Astrocyte of the spinal cord (primary cell): Measurements from ENCODE around the gene KIF25.

Source experiments
- DNase-seq: peaks from one replicate; pipeline ENCODE4 v3.0.0; 2011; ENCODE audit warnings: low read depth, low spot score
- H3K4me3 ChIP-seq: 2 replicates; pipeline ENCODE4 v1.5.1; 2011; ENCODE audit warnings: low read depth, mild to moderate bottlenecking, low read length, moderate library complexity
- in situ Hi-C: cut with HindIII; loops from 2 replicates; pipeline ENCODE4 v1.10.0; 2017; ENCODE audit warnings: low sequenced_read_pairs
- TF ChIP-seq, protein P1 (sequence below): IDR thresholded peaks from 2 replicates; pipeline ENCODE4 v1.5.1; 2012; ENCODE audit warnings: low read depth, mild to moderate bottlenecking, low read length, inconsistent platforms

Gene KIF25

DNA sequence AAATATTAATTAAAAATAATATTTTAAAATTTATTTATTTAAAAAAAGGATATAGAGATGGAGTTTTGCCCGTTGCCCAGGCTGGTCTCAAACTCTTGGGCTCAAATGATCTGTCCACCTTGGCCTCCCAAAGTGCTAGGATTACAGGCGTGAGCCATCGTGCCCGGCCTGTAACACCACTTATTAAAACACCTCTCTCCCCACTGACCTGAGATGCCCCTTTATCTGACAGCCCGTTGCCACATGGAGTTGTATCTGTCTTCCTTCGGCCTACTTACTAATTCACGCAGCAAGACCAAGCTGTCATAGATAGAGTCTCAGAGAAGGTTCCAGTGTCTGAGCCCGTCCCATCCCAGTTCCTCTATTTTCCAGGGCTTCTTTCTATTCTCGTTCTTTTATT, 30.7 kb downstream of the KIF25 start:
- DNase-seq: no peak
- no peak overlapping the region for H3K4me3 ChIP-seq
- TF ChIP-seq, protein P1, sequence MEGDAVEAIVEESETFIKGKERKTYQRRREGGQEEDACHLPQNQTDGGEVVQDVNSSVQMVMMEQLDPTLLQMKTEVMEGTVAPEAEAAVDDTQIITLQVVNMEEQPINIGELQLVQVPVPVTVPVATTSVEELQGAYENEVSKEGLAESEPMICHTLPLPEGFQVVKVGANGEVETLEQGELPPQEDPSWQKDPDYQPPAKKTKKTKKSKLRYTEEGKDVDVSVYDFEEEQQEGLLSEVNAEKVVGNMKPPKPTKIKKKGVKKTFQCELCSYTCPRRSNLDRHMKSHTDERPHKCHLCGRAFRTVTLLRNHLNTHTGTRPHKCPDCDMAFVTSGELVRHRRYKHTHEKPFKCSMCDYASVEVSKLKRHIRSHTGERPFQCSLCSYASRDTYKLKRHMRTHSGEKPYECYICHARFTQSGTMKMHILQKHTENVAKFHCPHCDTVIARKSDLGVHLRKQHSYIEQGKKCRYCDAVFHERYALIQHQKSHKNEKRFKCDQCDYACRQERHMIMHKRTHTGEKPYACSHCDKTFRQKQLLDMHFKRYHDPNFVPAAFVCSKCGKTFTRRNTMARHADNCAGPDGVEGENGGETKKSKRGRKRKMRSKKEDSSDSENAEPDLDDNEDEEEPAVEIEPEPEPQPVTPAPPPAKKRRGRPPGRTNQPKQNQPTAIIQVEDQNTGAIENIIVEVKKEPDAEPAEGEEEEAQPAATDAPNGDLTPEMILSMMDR: no peak
- in situ Hi-C loops: no loop called here

DNA sequence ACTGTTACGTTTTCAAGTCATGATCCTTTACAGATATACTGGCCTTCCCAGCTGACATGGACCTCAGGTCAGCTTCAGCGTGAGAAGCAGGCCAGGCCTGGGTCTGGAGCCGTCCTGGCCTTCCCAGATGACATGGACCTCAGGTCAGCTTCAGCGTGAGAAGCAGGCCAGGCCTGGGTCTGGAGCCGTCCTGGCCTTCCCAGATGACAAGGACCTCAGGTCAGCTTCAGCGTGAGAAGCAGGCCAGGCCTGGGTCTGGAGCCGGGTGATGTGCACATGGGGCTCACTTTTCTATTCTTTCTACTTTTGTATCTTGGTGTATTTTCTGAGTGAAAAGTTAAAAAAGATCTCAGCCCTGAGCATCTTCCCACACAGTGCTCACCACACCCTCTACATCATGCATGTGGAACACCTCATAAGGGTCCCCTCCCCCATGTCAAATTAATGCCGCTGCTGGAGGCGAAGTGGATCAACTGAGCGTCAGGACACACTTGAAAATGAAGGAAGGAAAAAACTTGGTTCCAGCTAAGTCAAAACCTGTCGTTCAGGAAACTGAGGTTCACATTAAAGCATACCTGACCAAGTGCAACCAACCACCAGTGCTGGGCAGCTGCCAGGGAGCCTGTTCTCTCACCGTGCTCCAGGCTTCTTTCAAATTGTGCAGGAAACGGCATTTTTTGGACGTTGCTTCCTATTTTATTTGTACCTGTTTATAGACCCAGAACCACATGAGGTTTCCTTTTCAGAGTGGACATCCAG, 32.2 kb downstream of the KIF25 start:
- in situ Hi-C loops: no loop called here
- no peak for DNase-seq
- no peak overlapping the region for H3K4me3 ChIP-seq
- TF ChIP-seq, protein P1: no peak

DNA sequence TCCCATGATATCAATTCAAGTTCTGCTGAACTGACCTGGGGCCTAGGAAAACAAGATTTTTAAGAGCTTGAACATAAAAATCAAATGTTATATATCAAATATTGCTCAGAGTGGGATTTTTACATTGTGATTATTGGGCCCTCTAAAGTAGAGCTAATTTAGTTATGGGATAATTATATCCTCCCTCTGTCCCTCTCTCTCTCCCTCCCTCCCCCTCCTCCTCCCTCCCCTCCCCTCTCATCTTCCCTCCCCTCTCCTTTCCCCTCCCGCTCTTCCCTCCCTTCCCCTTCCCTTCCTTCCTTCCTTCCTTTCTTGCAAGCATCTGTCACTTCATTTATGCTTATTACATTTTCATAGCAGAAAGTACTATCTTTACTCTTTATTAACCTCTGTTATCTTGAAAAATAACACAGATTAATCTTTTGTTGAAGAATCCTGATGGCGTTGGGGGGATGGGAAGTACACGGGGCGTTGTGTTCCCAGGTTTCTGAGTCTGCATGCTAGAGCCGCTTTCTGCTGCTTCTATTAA, 32.8 kb downstream of the KIF25 start:
- in situ Hi-C loops: no loop called here
- H3K4me3 ChIP-seq: no peak overlapping the region
- TF ChIP-seq, protein P1: no peak
- no peak for DNase-seq

DNA sequence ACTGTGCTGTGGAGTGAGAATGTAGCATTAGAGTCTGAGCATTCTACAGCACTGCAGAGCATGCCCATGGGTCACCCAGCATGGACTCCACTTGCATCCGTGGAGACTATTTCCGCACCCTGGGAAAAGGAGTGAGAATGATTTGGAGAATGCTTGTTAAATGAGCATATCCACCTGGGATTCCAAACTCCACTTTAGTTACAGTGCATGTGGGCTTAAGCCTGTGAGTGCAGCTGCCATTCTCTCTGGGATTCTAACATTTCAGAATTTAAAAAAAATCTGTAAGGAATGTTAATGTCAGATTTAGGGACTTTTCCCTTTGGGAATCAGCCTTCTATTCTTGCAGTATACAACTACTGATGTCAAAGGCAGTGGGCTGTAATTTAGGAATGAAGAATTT, 33.4 kb downstream of the KIF25 start:
- in situ Hi-C loops: no loop called here
- H3K4me3 ChIP-seq: no peak overlapping the region
- TF ChIP-seq, protein P1: no peak
- no peak for DNase-seq

DNA sequence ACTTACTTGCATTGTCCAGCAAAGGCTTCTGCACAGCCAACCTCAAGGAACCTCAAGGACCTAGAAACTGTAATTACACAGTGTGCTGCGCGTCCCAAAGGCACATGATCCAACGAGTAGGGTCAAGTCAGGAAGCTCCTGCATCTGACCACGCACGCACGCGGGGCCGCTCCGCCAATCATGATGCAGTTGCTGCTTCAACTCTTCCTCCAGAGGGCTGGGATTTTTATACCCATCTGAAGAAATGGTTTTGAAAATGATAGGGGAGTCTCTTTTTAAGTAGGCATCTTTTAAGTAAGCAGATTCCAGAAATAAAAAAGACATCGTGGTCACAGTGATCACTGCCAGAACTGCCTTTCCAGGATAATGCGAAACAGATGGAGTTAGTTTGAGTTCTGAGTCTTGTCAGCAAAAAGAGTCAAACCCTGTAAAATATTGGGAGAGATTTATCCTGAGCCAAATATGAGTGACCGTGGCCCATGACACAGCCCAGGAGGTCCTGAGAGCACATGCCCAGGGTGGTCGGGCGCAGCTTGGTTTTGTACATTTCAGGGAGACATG, 34.0 kb downstream of the KIF25 start:
- in situ Hi-C loops: no loop called here
- TF ChIP-seq, protein P1: no peak
- no peak overlapping the region for H3K4me3 ChIP-seq
- peak; percentile 62 for DNase-seq

DNA sequence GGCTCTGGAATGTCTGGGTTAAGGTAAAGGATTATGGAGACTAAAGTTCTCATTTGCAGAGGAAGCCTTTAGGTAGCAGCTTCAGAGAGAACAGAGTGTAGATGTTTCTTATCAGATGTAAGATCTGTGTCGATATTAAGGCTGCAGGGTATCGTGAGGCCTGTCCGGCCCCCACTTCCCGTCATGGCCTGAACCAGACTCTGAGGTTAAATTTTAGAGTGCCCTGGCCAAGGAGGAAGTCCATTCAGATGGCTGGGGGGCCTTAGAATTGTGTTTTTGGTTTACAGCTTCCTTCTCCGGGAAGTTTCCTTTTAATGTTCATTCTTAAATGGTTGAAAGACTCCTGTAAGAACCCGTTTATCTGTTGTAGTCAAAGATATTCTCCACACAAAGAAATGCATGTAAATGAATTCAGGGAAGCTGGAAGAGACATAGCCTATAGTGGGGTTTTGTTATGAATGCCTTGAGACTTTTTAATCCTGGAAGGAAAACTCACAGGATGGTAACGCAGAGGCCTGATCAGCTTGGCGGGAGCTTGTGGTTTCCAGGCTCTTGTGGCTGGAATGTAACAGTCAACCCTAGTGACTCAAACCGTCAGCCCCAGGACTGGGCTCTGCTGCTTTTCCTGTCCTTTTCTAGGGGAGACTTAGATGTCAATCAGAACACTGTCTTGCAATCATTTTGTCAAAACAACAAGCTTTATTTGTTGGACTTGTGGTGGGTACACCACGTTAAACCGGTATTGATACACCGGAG, 34.7 kb downstream of the KIF25 start:
- peak; percentile 84 for DNase-seq
- no peak overlapping the region for H3K4me3 ChIP-seq
- TF ChIP-seq, protein P1: peak; percentile 53
- in situ Hi-C loops: no loop called here
